AG04450 (cell line): Measurements from ENCODE around the gene SCRT2. TPM values are rescaled to one million over a fixed set of nuclear protein-coding genes. Genes with fewer than 3 reads are reported as not detected.
"Not testable (repeated sequence)": the region's sequence is repeated elsewhere in the genome, so short reads cannot be mapped to it uniquely, and the experiment has no call there.

Experiments used
- CTCF ChIA-PET: fragments of 300-600, 350-600 bp; formaldehyde crosslinking; extraction: SDS; loops from one replicate; lab custom pipeline; 2022; ENCODE audit warnings: antibody characterized with exemption, inconsistent platforms; lab: Charles Lee
- POLR2A ChIA-PET: fragments of 350-600 bp; formaldehyde crosslinking; extraction: SDS; loops from one replicate; lab custom pipeline; 2021; ENCODE audit warnings: antibody characterized with exemption, inconsistent platforms; lab: Yijun Ruan, JAX
- DNase-seq: peaks from one replicate; pipeline ENCODE4 v3.0.0-alpha.2; 2011; ENCODE audit warnings: low read depth, low spot score
- H3K27ac ChIP-seq: one replicate; pipeline ENCODE4 v1.5.1; 2012; ENCODE audit warnings: low read depth, low read length, control low read depth
- H3K27me3 ChIP-seq: one replicate; pipeline ENCODE4 v1.6.0; 2012; ENCODE audit warnings: low read length; ENCODE audit not compliant: control insufficient read depth, insufficient read depth
- H3K4me3 ChIP-seq: 2 replicates; pipeline ENCODE4 v1.5.1; 2011; ENCODE audit warnings: mild to moderate bottlenecking, low read depth, low read length, control low read depth
- H3K9me3 ChIP-seq: 2 replicates; pipeline ENCODE4 v1.5.1; 2012; ENCODE audit warnings: low read length; ENCODE audit not compliant: control insufficient read depth, insufficient read depth
- polyA plus RNA-seq: library from polyadenylated mRNA; depleted of rRNA; stranded (reverse); fragments of >200 nt; gene quantifications from 2 replicates; pipeline ENCODE4 v1.2.3, GENCODE V29; 2011
- TF ChIP-seq, protein P1 (sequence below): IDR thresholded peaks from 2 replicates; pipeline ENCODE4 v1.5.1; 2011; ENCODE audit warnings: low read depth, low read length, control low read depth, inconsistent platforms

SCRT2 gene
- polyA plus RNA-seq, 1 experiment: not detected

GRCh38 chr20:697826-698225 is 22.2 kb upstream of the SCRT2 start:
- no peaks in the 10 kb centered on the region for H3K9me3 ChIP-seq
- TF ChIP-seq, protein P1, sequence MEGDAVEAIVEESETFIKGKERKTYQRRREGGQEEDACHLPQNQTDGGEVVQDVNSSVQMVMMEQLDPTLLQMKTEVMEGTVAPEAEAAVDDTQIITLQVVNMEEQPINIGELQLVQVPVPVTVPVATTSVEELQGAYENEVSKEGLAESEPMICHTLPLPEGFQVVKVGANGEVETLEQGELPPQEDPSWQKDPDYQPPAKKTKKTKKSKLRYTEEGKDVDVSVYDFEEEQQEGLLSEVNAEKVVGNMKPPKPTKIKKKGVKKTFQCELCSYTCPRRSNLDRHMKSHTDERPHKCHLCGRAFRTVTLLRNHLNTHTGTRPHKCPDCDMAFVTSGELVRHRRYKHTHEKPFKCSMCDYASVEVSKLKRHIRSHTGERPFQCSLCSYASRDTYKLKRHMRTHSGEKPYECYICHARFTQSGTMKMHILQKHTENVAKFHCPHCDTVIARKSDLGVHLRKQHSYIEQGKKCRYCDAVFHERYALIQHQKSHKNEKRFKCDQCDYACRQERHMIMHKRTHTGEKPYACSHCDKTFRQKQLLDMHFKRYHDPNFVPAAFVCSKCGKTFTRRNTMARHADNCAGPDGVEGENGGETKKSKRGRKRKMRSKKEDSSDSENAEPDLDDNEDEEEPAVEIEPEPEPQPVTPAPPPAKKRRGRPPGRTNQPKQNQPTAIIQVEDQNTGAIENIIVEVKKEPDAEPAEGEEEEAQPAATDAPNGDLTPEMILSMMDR: no peak
- ChIA-PET CTCF (no interaction called here), POLR2A (no interaction called here)
- no peak for DNase-seq
- H3K27ac ChIP-seq: no peak overlapping the region
- H3K27me3 ChIP-seq: peaks cover 13% of the 10 kb centered on the region
- no peak overlapping the region for H3K4me3 ChIP-seq

DNA sequence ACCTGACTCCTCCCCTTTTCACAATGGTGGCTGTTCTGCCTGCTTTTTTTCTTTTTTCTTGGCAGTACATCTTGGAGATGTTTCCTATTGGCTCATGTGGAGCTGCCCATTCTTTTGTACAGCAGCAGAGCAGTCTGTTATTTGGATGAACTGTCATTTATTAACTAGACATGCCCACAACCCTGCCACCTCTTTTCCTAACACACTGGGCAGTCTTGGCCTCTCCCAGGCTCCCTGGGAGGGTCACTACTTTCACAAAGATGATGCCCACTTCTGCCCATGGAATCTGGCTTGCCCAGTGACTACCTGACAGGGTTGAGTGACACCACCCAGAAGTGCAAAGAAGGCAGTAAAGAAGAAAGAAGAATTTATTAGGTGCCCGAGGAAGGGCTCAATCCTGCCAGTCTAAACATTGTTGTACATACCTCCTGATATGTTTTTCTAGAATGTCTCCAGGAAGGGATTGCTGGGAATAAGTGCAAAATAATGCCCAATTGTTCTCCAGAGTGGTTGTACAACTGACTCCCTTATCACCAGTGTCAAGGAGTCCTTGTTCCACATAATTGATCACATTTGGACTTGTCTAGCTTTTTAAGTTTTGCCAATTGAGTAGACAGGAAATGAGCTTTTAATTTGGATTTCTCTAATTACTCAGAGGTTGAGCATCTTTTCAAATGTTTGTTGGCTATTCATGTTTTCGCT is 19.7 kb upstream of the SCRT2 start:
- TF ChIP-seq, protein P1: no peak
- Histone ChIP-seq H3K27me3 (peaks cover 5% of the 10 kb centered on the region), H3K9me3 (no peaks in the 10 kb centered on the region), H3K27ac (no peak overlapping the region), H3K4me3 (no peak overlapping the region)
- POLR2A ChIA-PET: no interaction called here
- no peak for DNase-seq
- CTCF ChIA-PET: interaction anchor here (1.2 kb wide), 1 partner anchor 28 kb away, joined by 3 read pairs; no protein-coding TSS in a partner anchor

DNA sequence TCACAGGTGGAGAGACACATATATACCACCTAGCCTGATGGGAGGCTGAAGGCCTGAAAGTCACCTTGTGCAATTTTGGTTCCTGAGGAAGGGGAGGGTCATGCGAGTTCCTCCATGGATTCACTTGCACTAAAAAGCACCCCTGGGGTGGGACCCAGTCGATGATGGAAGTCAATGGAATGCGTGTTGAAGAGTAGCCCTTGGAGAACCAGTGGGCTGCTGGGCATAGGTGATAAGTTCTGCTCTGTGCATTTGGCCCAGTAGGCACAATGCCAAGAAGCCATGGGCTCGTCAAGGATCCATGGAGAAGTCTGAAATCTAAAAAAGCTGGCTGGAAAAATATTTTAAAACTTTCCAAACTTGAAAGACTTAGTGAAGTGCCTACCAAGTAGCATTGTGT is 18.9 kb upstream of the SCRT2 start:
- H3K9me3 ChIP-seq: no peaks in the 10 kb centered on the region
- no peak overlapping the region for H3K4me3 ChIP-seq
- POLR2A ChIA-PET: no interaction called here
- H3K27me3 ChIP-seq: peaks cover 2% of the 10 kb centered on the region
- TF ChIP-seq, protein P1: no peak
- no peak overlapping the region for H3K27ac ChIP-seq
- no peak for DNase-seq
- CTCF ChIA-PET: no interaction called here

DNA sequence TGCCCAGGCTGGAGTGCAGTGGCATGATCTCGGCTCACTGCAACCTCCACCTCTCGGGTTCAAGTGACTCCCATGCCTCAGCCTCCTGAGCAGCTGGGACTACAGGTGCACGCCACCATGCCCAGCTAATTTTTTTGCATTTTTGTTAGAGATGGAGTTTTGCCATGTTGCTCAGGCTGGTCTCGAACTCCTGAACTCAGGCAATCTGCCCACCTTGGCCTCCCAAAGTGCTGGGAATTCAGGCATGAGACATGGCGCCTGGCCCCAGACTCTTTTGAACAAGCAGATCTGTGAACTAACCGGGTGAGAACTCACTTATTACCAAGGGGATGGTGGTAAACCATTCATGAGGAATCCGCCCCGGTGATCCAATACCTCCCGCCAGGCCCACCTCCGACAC is 18.2 kb upstream of the SCRT2 start:
- H3K9me3 ChIP-seq, H3K4me3 ChIP-seq, H3K27me3 ChIP-seq, DNase-seq, POLR2A ChIA-PET, H3K27ac ChIP-seq, CTCF ChIA-PET: not testable (repeated sequence)

- Histone ChIP-seq H3K4me3 (no peak overlapping the region), H3K27ac (no peak overlapping the region), H3K9me3 (no peaks in the 10 kb centered on the region), H3K27me3 (peaks cover 17% of the 10 kb centered on the region)
- ChIA-PET POLR2A (no interaction called here), CTCF (no interaction called here)
- TF ChIP-seq, protein P1: no peak
- DNase-seq: no peak
Observed at GRCh38 chr20:692044-692443, 16.4 kb upstream of the SCRT2 start.
